ENCODE data around the gene ACAA1.

The ACAA1 gene

GRCh38 chr3:38168151-38169026, 31.5 kb upstream of the ACAA1 start:
- Histone ChIP-seq H3K27ac (ENCODE audit: insufficient read depth in 1 of 2, low read depth in 1 of 2, low read length in 2 of 2, poor library complexity in 1 of 2, severe bottlenecking in 2 of 2) (no peak overlapping the region), H3K27me3 (replicated peaks in 2 of 5; ENCODE audit: control insufficient read depth in 4 of 5, insufficient read depth in 5 of 5, low read length in 4 of 5) (no peaks in the 10 kb centered on the region), H3K4me1 (ENCODE audit: control extremely low read depth in 1 of 4, control insufficient read depth in 4 of 4, insufficient read depth in 4 of 4, low read length in 3 of 4) (peaks cover 9 to 24% (median 20%) of the 10 kb centered on the region in 4 experiments), H3K36me3 (ENCODE audit: control insufficient read depth in 4 of 4, insufficient read depth in 4 of 4, low read length in 3 of 4) (no peaks in the 10 kb centered on the region), H3K4me3 (ENCODE audit: control insufficient read depth in 1 of 7, extremely low read depth in 1 of 7, insufficient read depth in 4 of 7, low read depth in 2 of 7, low read length in 6 of 7) (no peak overlapping the region), H3K9me3 (ENCODE audit: control extremely low read depth in 1 of 5, control insufficient read depth in 4 of 5, insufficient read depth in 2 of 5, low read depth in 1 of 5, low read length in 4 of 5) (no peaks in the 10 kb centered on the region)
- ChIA-PET POLR2A (no interaction called here), CTCF (no interaction called here)
- DNase-seq = no peak
- no CpG with 5 or more reads among the region's 4 CpGs for WGBS (ENCODE audit: insufficient coverage)

DNA sequence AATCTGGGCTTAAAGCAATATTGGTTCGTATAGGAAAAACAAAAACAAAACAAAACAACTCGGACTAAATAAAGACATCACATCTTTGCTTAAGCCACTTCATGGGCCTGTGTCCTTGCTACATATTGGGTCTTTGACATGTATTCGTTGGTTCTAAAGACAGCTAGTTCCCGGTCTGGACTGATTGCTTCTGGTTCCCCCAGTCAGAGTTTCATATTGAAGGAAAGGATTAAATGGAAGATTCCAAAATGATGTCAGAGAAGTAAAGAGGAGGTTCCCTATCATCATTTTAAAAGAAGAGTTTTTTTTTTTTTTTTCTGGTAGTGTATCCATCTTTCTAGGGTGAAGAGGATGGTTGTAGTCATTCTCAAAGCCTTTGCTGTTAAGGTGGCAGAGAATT, 30.7 kb upstream of the ACAA1 start:
- no peak overlapping the region for H3K27ac ChIP-seq (ENCODE audit: insufficient read depth in 1 of 2, low read depth in 1 of 2, low read length in 2 of 2, poor library complexity in 1 of 2, severe bottlenecking in 2 of 2)
- H3K27me3 ChIP-seq (replicated peaks in 2 of 5; ENCODE audit: control insufficient read depth in 4 of 5, insufficient read depth in 5 of 5, low read length in 4 of 5) = no peaks in the 10 kb centered on the region
- no peaks in the 10 kb centered on the region for H3K36me3 ChIP-seq (ENCODE audit: control insufficient read depth in 4 of 4, insufficient read depth in 4 of 4, low read length in 3 of 4)
- WGBS (ENCODE audit: insufficient coverage) = 90% methylated on average over 2 of the region's 4 CpGs
- no peaks in the 10 kb centered on the region for H3K9me3 ChIP-seq (ENCODE audit: control extremely low read depth in 1 of 5, control insufficient read depth in 4 of 5, insufficient read depth in 2 of 5, low read depth in 1 of 5, low read length in 4 of 5)
- no peak overlapping the region for H3K4me3 ChIP-seq (ENCODE audit: control insufficient read depth in 1 of 7, extremely low read depth in 1 of 7, insufficient read depth in 4 of 7, low read depth in 2 of 7, low read length in 6 of 7)
- DNase-seq = no peak
- H3K4me1 ChIP-seq (ENCODE audit: control extremely low read depth in 1 of 4, control insufficient read depth in 4 of 4, insufficient read depth in 4 of 4, low read length in 3 of 4) = peaks cover 9 to 24% (median 20%) of the 10 kb centered on the region in 4 experiments
- POLR2A ChIA-PET = no interaction called here
- CTCF ChIA-PET = interaction anchor here (0.8 to 0.9 kb wide), 2 partner anchors 18 to 36 kb away, joined by 3 read pairs; no protein-coding TSS in a partner anchor

GRCh38 chr3:38165722-38166387, 28.9 kb upstream of the ACAA1 start:
- H3K36me3 ChIP-seq (ENCODE audit: control insufficient read depth in 4 of 4, insufficient read depth in 4 of 4, low read length in 3 of 4) = no peaks in the 10 kb centered on the region
- CTCF ChIA-PET = interaction anchor here (1.1 to 4.4 kb wide), 4 partner anchors 9 to 49 kb away, joined by 3 to 27 read pairs (median 4); partner anchors contain the start of genes ACAA1 and MYD88
- POLR2A ChIA-PET = interaction anchor here (1.4 to 2.1 kb wide), 3 partner anchors 13 to 28 kb away, joined by 6 to 17 read pairs (median 9); partner anchors contain the start of genes ACAA1 and MYD88
- peaks cover 9 to 24% (median 20%) of the 10 kb centered on the region in 4 experiments for H3K4me1 ChIP-seq (ENCODE audit: control extremely low read depth in 1 of 4, control insufficient read depth in 4 of 4, insufficient read depth in 4 of 4, low read length in 3 of 4)
- peak overlapping the region; percentile 71 to 91 (median 83) for H3K4me3 ChIP-seq (ENCODE audit: control insufficient read depth in 1 of 7, extremely low read depth in 1 of 7, insufficient read depth in 4 of 7, low read depth in 2 of 7, low read length in 6 of 7)
- H3K9me3 ChIP-seq (ENCODE audit: control extremely low read depth in 1 of 5, control insufficient read depth in 4 of 5, insufficient read depth in 2 of 5, low read depth in 1 of 5, low read length in 4 of 5) = no peaks in the 10 kb centered on the region
- H3K27me3 ChIP-seq (replicated peaks in 2 of 5; ENCODE audit: control insufficient read depth in 4 of 5, insufficient read depth in 5 of 5, low read length in 4 of 5) = no peaks in the 10 kb centered on the region
- H3K27ac ChIP-seq (ENCODE audit: insufficient read depth in 1 of 2, low read depth in 1 of 2, low read length in 2 of 2, poor library complexity in 1 of 2, severe bottlenecking in 2 of 2) = peak overlapping the region; percentile 99 to 100
- DNase-seq = peak in 2 of 3 donors; percentile 65 to 69
- 2% methylated on average over 45 of the region's 62 CpGs for WGBS (ENCODE audit: insufficient coverage)

DNA sequence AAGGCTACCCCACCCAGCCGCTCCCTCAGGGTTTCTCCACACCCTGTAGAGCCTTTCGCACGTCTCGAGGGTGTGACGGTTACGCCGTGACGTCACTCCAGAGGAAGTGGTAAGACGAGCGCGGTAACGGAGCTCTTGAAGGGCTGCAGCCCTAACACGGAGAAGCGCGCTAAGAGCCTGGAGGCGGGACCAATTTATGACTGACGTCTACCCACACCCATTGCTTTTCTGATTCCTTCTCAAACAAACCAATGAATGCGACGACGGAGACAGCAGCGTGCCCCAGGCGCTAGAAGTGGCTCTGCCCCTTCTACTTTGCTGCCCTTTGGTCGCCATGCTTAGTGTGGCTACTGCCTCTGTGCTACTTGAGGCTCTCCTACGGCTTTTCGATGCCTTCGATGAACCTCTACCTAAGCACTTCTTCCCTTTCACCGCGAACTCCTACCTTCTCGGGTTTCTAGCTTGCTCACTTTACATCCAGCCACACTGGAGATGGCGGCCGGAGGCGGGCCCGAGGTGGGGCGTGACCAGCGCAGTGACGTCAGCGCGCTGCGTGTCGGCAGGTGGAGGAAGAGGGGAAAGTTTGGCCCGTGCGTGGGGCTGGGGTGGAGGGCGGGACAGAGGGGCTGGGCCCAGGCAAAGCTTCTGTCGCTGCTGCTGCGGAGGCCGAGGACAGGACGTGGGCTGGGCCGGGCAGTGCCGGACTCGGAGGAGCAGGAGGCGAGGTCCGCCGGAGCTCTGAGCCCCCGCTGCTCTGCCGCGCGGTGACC, 28.2 kb upstream of the ACAA1 start, which contains the start of gene OXSR1:
TSS of gene OXSR1 (plus strand) at position 586 of the 770 bp plus-strand sequence. CDS start 340 bp downstream, outside the sequence.
- peak; percentile 100 for DNase-seq
- Histone ChIP-seq H3K36me3 (ENCODE audit: control insufficient read depth in 4 of 4, insufficient read depth in 4 of 4, low read length in 3 of 4) (no peaks in the 10 kb centered on the region), H3K4me3 (ENCODE audit: control insufficient read depth in 1 of 7, extremely low read depth in 1 of 7, insufficient read depth in 4 of 7, low read depth in 2 of 7, low read length in 6 of 7) (peak within 1 kb of the TSS; percentile 71 to 91 (median 83)), H3K27ac (ENCODE audit: insufficient read depth in 1 of 2, low read depth in 1 of 2, low read length in 2 of 2, poor library complexity in 1 of 2, severe bottlenecking in 2 of 2) (peak within 1 kb of the TSS; percentile 99 to 100), H3K27me3 (replicated peaks in 2 of 5; ENCODE audit: control insufficient read depth in 4 of 5, insufficient read depth in 5 of 5, low read length in 4 of 5) (no peaks in the 10 kb centered on the region), H3K4me1 (ENCODE audit: control extremely low read depth in 1 of 4, control insufficient read depth in 4 of 4, insufficient read depth in 4 of 4, low read length in 3 of 4) (peaks cover 9 to 24% (median 20%) of the 10 kb centered on the region in 4 experiments), H3K9me3 (ENCODE audit: control extremely low read depth in 1 of 5, control insufficient read depth in 4 of 5, insufficient read depth in 2 of 5, low read depth in 1 of 5, low read length in 4 of 5) (no peaks in the 10 kb centered on the region)
- ChIA-PET CTCF (interaction anchor here (1.0 to 4.4 kb wide), 9 partner anchors 9 to 48 kb away, joined by 3 to 27 read pairs (median 4); partner anchors contain the start of genes ACAA1 and MYD88), POLR2A (interaction anchor here (1.4 to 2.1 kb wide), 3 partner anchors 12 to 28 kb away, joined by 6 to 17 read pairs (median 9); partner anchors contain the start of genes ACAA1 and MYD88)
- 0% methylated on average over 40 of the region's 57 CpGs for WGBS (ENCODE audit: insufficient coverage)

- H3K4me1 ChIP-seq (ENCODE audit: control extremely low read depth in 1 of 4, control insufficient read depth in 4 of 4, insufficient read depth in 4 of 4, low read length in 3 of 4) = peaks cover 9 to 24% (median 20%) of the 10 kb centered on the region in 4 experiments
- no peaks in the 10 kb centered on the region for H3K9me3 ChIP-seq (ENCODE audit: control extremely low read depth in 1 of 5, control insufficient read depth in 4 of 5, insufficient read depth in 2 of 5, low read depth in 1 of 5, low read length in 4 of 5)
- no peaks in the 10 kb centered on the region for H3K36me3 ChIP-seq (ENCODE audit: control insufficient read depth in 4 of 4, insufficient read depth in 4 of 4, low read length in 3 of 4)
- CTCF ChIA-PET = interaction anchor here (1.0 to 4.4 kb wide), 8 partner anchors 8 to 48 kb away, joined by 3 to 27 read pairs (median 4); partner anchors contain the start of genes ACAA1 and MYD88
- H3K4me3 ChIP-seq (ENCODE audit: control insufficient read depth in 1 of 7, extremely low read depth in 1 of 7, insufficient read depth in 4 of 7, low read depth in 2 of 7, low read length in 6 of 7) = peak overlapping the region; percentile 71 to 91 (median 83)
- H3K27me3 ChIP-seq (replicated peaks in 2 of 5; ENCODE audit: control insufficient read depth in 4 of 5, insufficient read depth in 5 of 5, low read length in 4 of 5) = no peaks in the 10 kb centered on the region
- peak overlapping the region; percentile 99 to 100 for H3K27ac ChIP-seq (ENCODE audit: insufficient read depth in 1 of 2, low read depth in 1 of 2, low read length in 2 of 2, poor library complexity in 1 of 2, severe bottlenecking in 2 of 2)
- POLR2A ChIA-PET = interaction anchor here (1.4 to 2.1 kb wide), 3 partner anchors 11 to 27 kb away, joined by 6 to 17 read pairs (median 9); partner anchors contain the start of genes ACAA1 and MYD88
- no peak for DNase-seq
- 0% methylated on average over 17 of the region's 17 CpGs for WGBS (ENCODE audit: insufficient coverage)
Measured at GRCh38 chr3:38164643-38164951, 27.7 kb upstream of the ACAA1 start.

- Histone ChIP-seq H3K27ac (ENCODE audit: insufficient read depth in 1 of 2, low read depth in 1 of 2, low read length in 2 of 2, poor library complexity in 1 of 2, severe bottlenecking in 2 of 2) (peak overlapping the region; percentile 99 to 100), H3K27me3 (replicated peaks in 2 of 5; ENCODE audit: control insufficient read depth in 4 of 5, insufficient read depth in 5 of 5, low read length in 4 of 5) (no peaks in the 10 kb centered on the region), H3K4me3 (ENCODE audit: control insufficient read depth in 1 of 7, extremely low read depth in 1 of 7, insufficient read depth in 4 of 7, low read depth in 2 of 7, low read length in 6 of 7) (peak overlapping the region; percentile 71 to 91 (median 83)), H3K36me3 (ENCODE audit: control insufficient read depth in 4 of 4, insufficient read depth in 4 of 4, low read length in 3 of 4) (no peaks in the 10 kb centered on the region), H3K4me1 (ENCODE audit: control extremely low read depth in 1 of 4, control insufficient read depth in 4 of 4, insufficient read depth in 4 of 4, low read length in 3 of 4) (peaks cover 9 to 24% (median 20%) of the 10 kb centered on the region in 4 experiments), H3K9me3 (ENCODE audit: control extremely low read depth in 1 of 5, control insufficient read depth in 4 of 5, insufficient read depth in 2 of 5, low read depth in 1 of 5, low read length in 4 of 5) (no peaks in the 10 kb centered on the region)
- POLR2A ChIA-PET = interaction anchor here (1.4 to 2.1 kb wide), 3 partner anchors 11 to 26 kb away, joined by 6 to 17 read pairs (median 9); partner anchors contain the start of genes ACAA1 and MYD88
- CTCF ChIA-PET = interaction anchor here (0.7 to 4.4 kb wide), 11 partner anchors 9 to 484 kb away, joined by 3 to 27 read pairs (median 4); partner anchors contain the start of genes ACAA1 and MYD88
- WGBS (ENCODE audit: insufficient coverage) = 74% methylated on average over 23 of the region's 24 CpGs
- DNase-seq = no peak
Measured at GRCh38 chr3:38163841-38164642, 27.1 kb upstream of the ACAA1 start.

All from common myeloid progenitor, CD34-positive (primary cell).